ENCODE measurements around the gene OR51B5.
"Not testable (repeated sequence)": the region's sequence is repeated elsewhere in the genome, so short reads cannot be mapped to it uniquely, and the experiment has no call there.

Gene OR51B5

DNA sequence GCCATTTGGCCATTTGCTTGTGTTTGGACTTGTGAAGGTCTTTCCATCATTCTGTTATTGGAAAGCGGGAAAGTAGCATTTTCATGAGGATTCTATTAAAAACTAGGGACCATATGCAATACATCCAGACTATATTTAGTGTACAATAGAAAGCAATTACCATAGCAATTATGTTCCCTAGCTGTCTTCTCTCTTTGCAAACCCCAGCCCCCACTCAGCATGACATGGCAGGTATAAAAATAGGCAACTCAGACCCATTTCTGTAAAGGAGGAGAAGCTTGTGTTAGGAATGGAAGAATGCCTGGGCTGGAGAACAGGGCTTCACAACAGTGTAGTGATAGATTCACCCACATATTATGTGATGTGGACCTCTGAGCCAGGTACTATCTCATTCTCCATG, 20.4 kb upstream of the OR51B5 start:
- no peak overlapping the region for H3K4me3 ChIP-seq (ENCODE audit: low read depth, low read length)
- no peak for DNase-seq (ENCODE audit: low read depth, low spot score)
- TF ChIP-seq, protein P1, sequence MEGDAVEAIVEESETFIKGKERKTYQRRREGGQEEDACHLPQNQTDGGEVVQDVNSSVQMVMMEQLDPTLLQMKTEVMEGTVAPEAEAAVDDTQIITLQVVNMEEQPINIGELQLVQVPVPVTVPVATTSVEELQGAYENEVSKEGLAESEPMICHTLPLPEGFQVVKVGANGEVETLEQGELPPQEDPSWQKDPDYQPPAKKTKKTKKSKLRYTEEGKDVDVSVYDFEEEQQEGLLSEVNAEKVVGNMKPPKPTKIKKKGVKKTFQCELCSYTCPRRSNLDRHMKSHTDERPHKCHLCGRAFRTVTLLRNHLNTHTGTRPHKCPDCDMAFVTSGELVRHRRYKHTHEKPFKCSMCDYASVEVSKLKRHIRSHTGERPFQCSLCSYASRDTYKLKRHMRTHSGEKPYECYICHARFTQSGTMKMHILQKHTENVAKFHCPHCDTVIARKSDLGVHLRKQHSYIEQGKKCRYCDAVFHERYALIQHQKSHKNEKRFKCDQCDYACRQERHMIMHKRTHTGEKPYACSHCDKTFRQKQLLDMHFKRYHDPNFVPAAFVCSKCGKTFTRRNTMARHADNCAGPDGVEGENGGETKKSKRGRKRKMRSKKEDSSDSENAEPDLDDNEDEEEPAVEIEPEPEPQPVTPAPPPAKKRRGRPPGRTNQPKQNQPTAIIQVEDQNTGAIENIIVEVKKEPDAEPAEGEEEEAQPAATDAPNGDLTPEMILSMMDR (IDR thresholded peaks at IDR 0.05; ENCODE audit: insufficient read depth, low read length, missing control alignments) = no peak
- POLR2A ChIA-PET = interaction anchor here (0.7 to 1.3 kb wide), 3 partner anchors 18 to 83 kb away, joined by 3 to 4 read pairs (median 3); no protein-coding TSS in a partner anchor
- CTCF ChIA-PET = interaction anchor here (0.6 to 2.6 kb wide), 5 partner anchors 9 to 862 kb away, joined by 3 to 12 read pairs (median 4); no protein-coding TSS in a partner anchor

DNA sequence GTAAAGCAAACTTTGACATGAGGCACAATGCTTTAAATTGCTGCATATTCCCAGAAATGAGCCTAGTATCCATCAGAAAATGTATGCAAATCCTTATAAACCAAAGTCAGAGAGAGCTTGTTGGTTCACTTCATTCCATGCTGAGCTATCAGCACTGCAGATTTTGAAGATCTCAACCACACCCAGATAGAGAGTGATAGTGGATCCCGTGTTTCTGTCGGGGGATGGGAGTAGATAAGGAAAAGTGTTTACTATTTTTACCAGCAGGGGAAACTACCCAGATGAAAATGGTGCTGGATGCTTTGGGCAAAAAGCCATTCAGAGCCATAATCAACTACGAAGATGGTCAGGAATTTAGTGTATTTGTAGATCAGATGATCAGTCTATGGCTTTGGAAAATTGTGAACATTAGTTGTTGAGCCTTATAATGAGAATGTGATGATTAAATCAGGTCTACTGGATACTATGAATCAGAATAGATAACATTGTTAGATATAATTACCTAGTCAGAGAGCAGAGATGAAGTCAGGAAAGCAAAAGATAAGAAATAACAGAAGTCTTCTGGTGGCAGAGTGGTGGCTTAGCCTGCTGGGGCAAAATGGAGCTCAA, 18.8 kb upstream of the OR51B5 start:
- CTCF ChIA-PET = interaction anchor here (1.0 to 2.6 kb wide), 3 partner anchors 11 to 158 kb away, joined by 3 to 12 read pairs (median 5); partner anchors contain the start of gene OR51B6

DNA sequence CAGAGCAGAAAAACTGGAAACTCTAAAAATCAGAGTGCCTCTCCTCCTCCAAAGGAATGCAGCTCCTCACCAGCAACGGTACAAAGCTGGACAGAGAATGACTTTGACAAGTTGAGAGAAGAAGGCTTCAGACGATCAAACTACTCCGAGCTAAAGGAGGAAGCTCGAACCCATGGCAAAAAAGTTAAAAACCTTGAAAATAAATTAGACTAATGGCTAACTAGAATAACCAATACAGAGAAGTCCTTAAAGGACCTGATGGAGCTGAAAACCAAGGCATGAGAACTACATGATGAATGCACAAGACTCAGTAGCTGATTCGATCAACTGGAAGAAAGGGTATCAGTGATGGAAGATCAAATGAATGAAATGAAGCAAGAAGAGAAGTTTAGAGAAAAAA, 12.7 kb upstream of the OR51B5 start:
- POLR2A ChIA-PET; H3K4me3 ChIP-seq (ENCODE audit: low read depth, low read length); DNase-seq (ENCODE audit: low read depth, low spot score); CTCF ChIA-PET: not testable (repeated sequence)

More for the DNA sequence above, 18.8 kb upstream of the OR51B5 start:
- POLR2A ChIA-PET = no interaction called here
- TF ChIP-seq, protein P1 (IDR thresholded peaks at IDR 0.05; ENCODE audit: insufficient read depth, low read length, missing control alignments) = no peak
- no peak overlapping the region for H3K4me3 ChIP-seq (ENCODE audit: low read depth, low read length)
- DNase-seq (ENCODE audit: low read depth, low spot score) = no peak

DNA sequence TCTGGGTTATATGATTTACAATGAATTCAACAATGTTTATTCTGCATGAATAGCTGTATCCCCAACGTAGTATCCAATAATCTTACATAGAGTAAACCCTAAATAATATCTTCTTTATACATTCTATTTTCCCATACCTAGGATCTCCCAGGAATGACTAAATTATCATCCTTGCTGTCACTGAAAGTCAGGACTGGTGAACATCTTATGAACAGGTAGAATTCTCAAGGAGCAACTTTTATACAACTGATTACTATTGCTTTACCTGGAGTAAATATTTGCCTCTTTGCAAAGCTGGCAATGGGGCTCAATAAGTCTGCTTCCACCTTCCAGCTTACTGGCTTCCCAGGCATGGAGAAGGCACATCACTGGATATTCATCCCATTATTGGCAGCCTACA, 7.9 kb upstream of the OR51B5 start, which contains the start of gene OR51B6:
TSS of gene OR51B6 (plus strand) at position 301 of the 400 bp plus-strand sequence. CDS start at position 301, 0 bp downstream.
- DNase-seq (ENCODE audit: low read depth, low spot score) = no peak
- TF ChIP-seq, protein P1 (IDR thresholded peaks at IDR 0.05; ENCODE audit: insufficient read depth, low read length, missing control alignments) = no peak
- no peak within 1 kb of the TSS for H3K4me3 ChIP-seq (ENCODE audit: low read depth, low read length)
- POLR2A ChIA-PET = no interaction called here
- CTCF ChIA-PET = interaction anchor here (1.7 kb wide), 1 partner anchor 11 kb away, joined by 3 read pairs; no protein-coding TSS in a partner anchor

DNA sequence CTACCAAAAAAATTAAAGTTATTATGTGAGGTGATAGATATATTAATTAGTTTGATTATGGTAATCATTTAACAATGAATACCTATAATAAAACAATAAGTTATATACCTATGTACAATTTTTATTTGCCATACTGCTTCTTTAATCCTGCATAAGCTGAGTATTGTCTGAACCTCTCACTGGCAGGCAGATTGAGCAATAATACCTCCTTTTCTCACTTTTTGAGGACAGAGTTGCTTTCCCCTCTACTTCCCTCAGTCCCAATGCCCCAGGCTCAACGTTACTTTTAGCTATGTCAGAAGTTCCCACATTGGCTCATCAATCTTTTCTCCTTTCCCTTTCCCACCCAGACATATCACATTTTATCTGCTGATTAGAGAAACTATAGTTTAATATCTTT, 6.2 kb upstream of the OR51B5 start:
- H3K4me3 ChIP-seq (ENCODE audit: low read depth, low read length) = no peak overlapping the region
- TF ChIP-seq, protein P1 (IDR thresholded peaks at IDR 0.05; ENCODE audit: insufficient read depth, low read length, missing control alignments) = no peak
- no peak for DNase-seq (ENCODE audit: low read depth, low spot score)
- ChIA-PET POLR2A (no interaction called here), CTCF (interaction anchor here (1.4 kb wide), 1 partner anchor 60 kb away, joined by 3 read pairs; no protein-coding TSS in a partner anchor)

DNA sequence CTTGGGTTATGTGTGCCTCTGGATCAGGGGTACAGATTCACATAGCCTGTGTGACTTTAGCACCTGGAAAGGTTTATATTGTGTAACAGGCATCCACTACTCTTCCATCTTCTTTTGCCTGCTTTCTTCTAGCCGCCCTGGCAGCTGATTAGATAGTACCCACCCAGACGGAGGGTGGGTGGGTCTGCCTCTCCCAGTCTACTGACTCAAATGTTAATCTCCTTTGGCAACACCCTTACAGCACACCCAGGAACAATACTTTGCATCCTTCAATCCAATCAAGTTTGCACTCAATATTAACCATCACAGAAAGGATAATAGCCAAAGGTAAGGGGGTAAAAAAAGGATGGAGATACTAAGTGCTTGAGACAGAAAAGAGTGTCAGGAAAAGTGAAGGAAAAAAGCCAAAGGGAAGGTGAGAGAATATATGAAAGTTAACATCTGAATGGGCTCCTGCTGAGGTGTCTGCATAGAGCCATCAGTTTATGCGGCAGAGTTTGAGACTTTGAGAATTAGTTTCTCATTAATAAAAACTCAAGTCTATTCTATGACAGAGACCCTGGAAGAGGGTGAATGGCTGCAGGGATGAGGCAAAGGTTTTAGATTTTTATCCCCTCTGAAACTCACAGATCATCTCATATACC, 5.3 kb upstream of the OR51B5 start:
- no peak overlapping the region for H3K4me3 ChIP-seq (ENCODE audit: low read depth, low read length)
- CTCF ChIA-PET = no interaction called here
- POLR2A ChIA-PET = no interaction called here
- no peak for DNase-seq (ENCODE audit: low read depth, low spot score)
- TF ChIP-seq, protein P1 (IDR thresholded peaks at IDR 0.05; ENCODE audit: insufficient read depth, low read length, missing control alignments) = no peak

Measured in AG04449 (cell line).